GM12872 (cell line): ENCODE measurements around the gene PDIA6.

Experiments
- TF ChIP-seq, protein P1 (sequence below): IDR thresholded peaks from 3 replicates; pipeline ENCODE4 v1.5.1; 2011; ENCODE audit warnings: low read depth, mild to moderate bottlenecking, low read length, moderate library complexity; ENCODE audit not compliant: insufficient read depth

Gene PDIA6

DNA sequence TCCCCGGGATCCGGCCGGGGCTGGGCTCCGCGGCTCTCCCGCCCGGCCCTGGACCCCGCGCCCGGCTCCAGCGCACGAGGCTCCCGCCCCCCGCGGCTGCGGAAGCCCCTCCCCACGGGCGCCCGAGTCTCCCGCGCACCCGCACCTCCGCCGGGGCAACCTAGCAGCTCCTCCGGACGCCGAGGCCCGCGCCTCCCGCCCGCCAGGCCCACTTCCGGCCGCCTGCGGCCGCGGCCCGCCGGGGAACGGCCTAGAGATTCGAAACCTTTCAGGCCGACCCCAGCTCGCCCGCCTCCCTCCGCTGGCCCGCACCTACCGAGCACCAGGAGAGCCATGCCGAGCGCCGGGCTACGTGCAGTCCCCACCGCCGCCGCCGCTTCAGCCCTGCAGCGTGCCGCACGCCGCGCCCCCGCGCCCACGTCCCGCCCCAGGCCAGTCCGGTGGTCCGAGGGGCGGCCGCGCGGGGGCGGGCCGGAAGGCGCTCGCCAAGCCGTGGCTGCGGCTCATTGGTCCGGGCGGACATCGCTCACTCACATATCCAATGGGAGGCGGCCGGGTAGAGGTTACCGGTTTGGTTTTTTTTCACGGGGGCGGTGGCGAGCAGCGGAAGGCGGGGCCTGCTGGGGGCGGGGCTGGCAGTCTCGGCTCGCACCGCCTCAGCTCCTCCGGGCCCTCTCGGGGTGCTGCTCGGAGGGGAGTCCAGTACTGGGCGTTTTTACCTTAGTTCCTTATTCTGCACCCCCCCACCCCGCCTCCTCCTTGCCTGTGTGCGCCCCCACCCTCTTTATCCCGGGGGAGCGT is at the start of gene PDIA6:
TSS of gene PDIA6 (minus strand) at position 424 of the 801 bp plus-strand sequence. CDS start at position 335, 89 bp downstream.
- TF ChIP-seq, protein P1, sequence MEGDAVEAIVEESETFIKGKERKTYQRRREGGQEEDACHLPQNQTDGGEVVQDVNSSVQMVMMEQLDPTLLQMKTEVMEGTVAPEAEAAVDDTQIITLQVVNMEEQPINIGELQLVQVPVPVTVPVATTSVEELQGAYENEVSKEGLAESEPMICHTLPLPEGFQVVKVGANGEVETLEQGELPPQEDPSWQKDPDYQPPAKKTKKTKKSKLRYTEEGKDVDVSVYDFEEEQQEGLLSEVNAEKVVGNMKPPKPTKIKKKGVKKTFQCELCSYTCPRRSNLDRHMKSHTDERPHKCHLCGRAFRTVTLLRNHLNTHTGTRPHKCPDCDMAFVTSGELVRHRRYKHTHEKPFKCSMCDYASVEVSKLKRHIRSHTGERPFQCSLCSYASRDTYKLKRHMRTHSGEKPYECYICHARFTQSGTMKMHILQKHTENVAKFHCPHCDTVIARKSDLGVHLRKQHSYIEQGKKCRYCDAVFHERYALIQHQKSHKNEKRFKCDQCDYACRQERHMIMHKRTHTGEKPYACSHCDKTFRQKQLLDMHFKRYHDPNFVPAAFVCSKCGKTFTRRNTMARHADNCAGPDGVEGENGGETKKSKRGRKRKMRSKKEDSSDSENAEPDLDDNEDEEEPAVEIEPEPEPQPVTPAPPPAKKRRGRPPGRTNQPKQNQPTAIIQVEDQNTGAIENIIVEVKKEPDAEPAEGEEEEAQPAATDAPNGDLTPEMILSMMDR, result no peak

GRCh38 chr2:10862330-10862729 is 49.7 kb upstream of the PDIA6 start:
- TF ChIP-seq, protein P1, result no peak

- TF ChIP-seq, protein P1, result no peak
Observed at GRCh38 chr2:10861765-10862164, 49.2 kb upstream of the PDIA6 start.

GRCh38 chr2:10860814-10861325 is 48.3 kb upstream of the PDIA6 start:
- TF ChIP-seq, protein P1, result no peak

DNA sequence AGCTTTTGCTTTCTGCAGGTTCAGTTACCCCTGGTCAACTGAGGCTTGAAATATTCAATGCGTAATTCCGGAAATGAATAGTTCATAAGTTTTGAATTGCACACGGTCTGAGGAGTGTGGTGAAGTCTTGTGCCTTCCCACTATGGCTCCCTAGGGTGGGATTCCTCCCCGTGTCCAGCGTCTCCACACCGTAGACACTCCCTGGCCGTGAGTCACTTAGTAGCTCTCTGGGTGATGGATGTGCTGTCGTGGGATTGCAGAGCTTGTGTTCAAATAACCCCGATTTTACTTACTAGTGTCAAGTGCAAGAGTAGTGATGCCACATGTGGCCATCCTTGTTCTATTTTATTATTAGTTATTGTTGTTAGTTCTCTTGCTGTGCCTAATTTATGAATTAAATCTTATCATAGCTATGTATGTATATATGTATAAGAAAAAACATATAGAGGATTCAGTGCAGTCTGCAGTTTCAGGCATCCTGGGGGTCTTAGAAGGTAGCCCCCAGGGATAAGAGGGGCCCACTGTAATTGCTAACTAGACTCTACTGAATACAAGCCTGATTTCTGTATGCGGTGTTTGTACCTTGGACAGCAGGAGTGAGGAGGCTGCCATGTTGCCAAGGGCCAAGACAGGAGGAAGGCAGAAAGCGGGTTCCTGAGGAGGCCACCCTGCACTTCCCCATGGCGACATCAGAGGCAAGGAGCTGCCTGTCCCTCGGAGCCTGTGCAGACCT is 47.7 kb upstream of the PDIA6 start:
- TF ChIP-seq, protein P1, result no peak

- TF ChIP-seq, protein P1, result no peak
Observed at GRCh38 chr2:10859278-10859677, 46.7 kb upstream of the PDIA6 start.

GRCh38 chr2:10848541-10848940 is 36.0 kb upstream of the PDIA6 start:
- TF ChIP-seq, protein P1, result no peak
